SK-N-SH (cell line): ENCODE results near the gene SLC22A5.

Experiments
- EP300 ChIP-seq, 2 experiments: IDR thresholded peaks; 2 replicates each; pipeline versions ENCODE4 v1.4.0 to v1.6.1; 2012; ENCODE audit warnings: borderline replicate concordance in 1 of 2, low read depth in 1 of 2, low read length in 1 of 2
- EZH2phosphoT487 ChIP-seq: fragments of 200-600 bp; sonication (generic); IDR thresholded peaks from 2 replicates; pipeline ENCODE4 v1.6.1; 2017; ENCODE audit warnings: low read depth, mixed run types, mild to moderate bottlenecking, antibody characterized with exemption, moderate library complexity, borderline replicate concordance
- FOXJ3 ChIP-seq: sonication (generic); formaldehyde crosslinking; IDR thresholded peaks from 2 replicates; pipeline ENCODE4 v1.5.1; 2020; ENCODE audit warnings: mild to moderate bottlenecking, missing genetic modification reagents
- JUND ChIP-seq: IDR thresholded peaks from 2 replicates; pipeline ENCODE4 v1.4.0; 2012
- RAD21 ChIP-seq: IDR thresholded peaks from 2 replicates; pipeline ENCODE4 v1.6.1; 2012; ENCODE audit warnings: mild to moderate bottlenecking, low read length
- SMC3 ChIP-seq: IDR thresholded peaks from 2 replicates; pipeline ENCODE4 v1.6.1; 2012; ENCODE audit warnings: low read depth, low read length, improper control_type of control experiment
- TF ChIP-seq, protein P1 (sequence below): fragments of 200-600 bp; sonication (generic); IDR thresholded peaks from 2 replicates; pipeline ENCODE4 v1.6.1; 2017; ENCODE audit warnings: antibody characterized with exemption, mild to moderate bottlenecking, moderate library complexity
- TF ChIP-seq, protein P2 (sequence below): IDR thresholded peaks from 2 replicates; pipeline ENCODE4 v1.6.1; 2012; ENCODE audit warnings: mild to moderate bottlenecking, low read depth, low read length, moderate library complexity
- TF ChIP-seq, protein P3 (sequence below): fragments of 150-350 bp; IDR thresholded peaks from 2 replicates; pipeline ENCODE4 v1.6.1; 2017; ENCODE audit warnings: antibody characterized with exemption, low read length, low read depth, borderline replicate concordance

DNA sequence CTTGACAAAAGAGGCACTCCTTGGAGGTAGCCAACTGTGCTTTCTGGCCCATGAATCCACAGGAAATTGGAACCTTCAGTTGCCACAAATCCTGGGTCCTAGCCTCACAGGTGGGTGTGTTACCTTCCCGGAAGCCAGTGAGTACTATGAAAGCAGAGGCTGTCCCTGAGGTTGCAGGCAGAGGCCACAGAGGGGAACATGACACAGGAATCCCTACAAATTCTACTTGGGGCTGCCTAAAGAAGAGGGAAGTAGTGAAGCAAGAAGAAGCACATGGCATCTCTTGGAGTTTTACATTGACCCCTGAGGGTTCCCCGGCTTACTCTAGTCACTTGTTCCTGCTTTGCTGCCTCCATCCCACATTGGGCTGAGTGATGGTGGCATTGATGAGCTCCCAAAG, 2.6 kb downstream of the SLC22A5 start:
- TF ChIP-seq, protein P1, sequence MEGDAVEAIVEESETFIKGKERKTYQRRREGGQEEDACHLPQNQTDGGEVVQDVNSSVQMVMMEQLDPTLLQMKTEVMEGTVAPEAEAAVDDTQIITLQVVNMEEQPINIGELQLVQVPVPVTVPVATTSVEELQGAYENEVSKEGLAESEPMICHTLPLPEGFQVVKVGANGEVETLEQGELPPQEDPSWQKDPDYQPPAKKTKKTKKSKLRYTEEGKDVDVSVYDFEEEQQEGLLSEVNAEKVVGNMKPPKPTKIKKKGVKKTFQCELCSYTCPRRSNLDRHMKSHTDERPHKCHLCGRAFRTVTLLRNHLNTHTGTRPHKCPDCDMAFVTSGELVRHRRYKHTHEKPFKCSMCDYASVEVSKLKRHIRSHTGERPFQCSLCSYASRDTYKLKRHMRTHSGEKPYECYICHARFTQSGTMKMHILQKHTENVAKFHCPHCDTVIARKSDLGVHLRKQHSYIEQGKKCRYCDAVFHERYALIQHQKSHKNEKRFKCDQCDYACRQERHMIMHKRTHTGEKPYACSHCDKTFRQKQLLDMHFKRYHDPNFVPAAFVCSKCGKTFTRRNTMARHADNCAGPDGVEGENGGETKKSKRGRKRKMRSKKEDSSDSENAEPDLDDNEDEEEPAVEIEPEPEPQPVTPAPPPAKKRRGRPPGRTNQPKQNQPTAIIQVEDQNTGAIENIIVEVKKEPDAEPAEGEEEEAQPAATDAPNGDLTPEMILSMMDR: no peak
- TF ChIP-seq EP300 (IDR thresholded peaks at IDR 0.05; ENCODE audit: borderline replicate concordance in 1 of 2, low read depth in 1 of 2, low read length in 1 of 2) (no peak), EZH2phosphoT487 (no peak), SMC3 (no peak), RAD21 (no peak), JUND (no peak), FOXJ3 (CRISPR knock-in tag) (no peak)
- TF ChIP-seq, protein P2, sequence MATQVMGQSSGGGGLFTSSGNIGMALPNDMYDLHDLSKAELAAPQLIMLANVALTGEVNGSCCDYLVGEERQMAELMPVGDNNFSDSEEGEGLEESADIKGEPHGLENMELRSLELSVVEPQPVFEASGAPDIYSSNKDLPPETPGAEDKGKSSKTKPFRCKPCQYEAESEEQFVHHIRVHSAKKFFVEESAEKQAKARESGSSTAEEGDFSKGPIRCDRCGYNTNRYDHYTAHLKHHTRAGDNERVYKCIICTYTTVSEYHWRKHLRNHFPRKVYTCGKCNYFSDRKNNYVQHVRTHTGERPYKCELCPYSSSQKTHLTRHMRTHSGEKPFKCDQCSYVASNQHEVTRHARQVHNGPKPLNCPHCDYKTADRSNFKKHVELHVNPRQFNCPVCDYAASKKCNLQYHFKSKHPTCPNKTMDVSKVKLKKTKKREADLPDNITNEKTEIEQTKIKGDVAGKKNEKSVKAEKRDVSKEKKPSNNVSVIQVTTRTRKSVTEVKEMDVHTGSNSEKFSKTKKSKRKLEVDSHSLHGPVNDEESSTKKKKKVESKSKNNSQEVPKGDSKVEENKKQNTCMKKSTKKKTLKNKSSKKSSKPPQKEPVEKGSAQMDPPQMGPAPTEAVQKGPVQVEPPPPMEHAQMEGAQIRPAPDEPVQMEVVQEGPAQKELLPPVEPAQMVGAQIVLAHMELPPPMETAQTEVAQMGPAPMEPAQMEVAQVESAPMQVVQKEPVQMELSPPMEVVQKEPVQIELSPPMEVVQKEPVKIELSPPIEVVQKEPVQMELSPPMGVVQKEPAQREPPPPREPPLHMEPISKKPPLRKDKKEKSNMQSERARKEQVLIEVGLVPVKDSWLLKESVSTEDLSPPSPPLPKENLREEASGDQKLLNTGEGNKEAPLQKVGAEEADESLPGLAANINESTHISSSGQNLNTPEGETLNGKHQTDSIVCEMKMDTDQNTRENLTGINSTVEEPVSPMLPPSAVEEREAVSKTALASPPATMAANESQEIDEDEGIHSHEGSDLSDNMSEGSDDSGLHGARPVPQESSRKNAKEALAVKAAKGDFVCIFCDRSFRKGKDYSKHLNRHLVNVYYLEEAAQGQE: no peak
- TF ChIP-seq, protein P3, sequence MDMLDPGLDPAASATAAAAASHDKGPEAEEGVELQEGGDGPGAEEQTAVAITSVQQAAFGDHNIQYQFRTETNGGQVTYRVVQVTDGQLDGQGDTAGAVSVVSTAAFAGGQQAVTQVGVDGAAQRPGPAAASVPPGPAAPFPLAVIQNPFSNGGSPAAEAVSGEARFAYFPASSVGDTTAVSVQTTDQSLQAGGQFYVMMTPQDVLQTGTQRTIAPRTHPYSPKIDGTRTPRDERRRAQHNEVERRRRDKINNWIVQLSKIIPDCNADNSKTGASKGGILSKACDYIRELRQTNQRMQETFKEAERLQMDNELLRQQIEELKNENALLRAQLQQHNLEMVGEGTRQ: no peak
